Stimulated activated CD4-positive, alpha-beta T cell treated with anti-CD3 and anti-CD28 coated beads, Interleukin-1b, Interleukin-23, amount 100 ng/mL, for 24 hours (primary cell): ENCODE results near the gene CDC20.

Experiments
- DNase-seq, 4 experiments: peaks; one replicate each; pipeline ENCODE4 v3.0.0-alpha.2; 2020; ENCODE audit warnings: low read depth in 4 of 4, low spot score in 1 of 4

Gene CDC20

DNA sequence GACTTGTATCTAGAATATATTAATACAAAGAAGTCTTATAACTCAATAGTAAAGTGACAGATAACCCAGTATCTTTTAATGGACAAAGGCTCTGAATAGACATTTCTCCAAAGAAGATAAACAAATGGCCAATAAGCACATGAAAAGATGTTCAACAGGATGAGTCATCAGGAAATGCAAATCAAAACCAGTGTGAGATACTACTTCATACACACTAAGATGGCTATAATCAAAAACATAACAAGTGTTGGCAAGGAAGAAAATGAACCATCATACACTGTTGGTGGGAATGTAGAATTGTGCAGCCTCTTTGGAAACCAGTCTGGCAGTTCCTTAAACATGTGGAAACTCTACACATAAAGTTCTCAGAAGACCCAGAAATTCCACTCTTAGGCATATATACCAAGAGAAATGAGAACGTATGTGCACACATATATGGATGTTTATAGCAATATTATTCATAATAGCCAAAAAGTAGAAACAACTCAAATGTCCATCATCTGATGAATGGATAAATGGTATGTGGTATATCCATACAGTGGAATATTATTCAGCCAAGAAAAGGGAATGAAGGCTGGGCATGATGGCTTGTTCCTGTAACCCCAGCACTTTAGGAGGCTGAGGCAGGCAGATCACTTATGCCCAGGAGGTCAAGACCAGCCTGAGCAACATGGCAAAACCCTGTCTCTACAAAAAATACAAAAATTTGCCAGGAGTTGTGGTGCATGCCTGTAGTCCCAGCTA, 31.1 kb upstream of the CDC20 start:
- DNase-seq, result no peak

GRCh38 chr1:43329995-43330751, 28.6 kb upstream of the CDC20 start:
- DNase-seq, result peak in 2 of 4 experiments; percentile 44 to 68

GRCh38 chr1:43331688-43332087, 27.1 kb upstream of the CDC20 start:
- no peak for DNase-seq

DNA sequence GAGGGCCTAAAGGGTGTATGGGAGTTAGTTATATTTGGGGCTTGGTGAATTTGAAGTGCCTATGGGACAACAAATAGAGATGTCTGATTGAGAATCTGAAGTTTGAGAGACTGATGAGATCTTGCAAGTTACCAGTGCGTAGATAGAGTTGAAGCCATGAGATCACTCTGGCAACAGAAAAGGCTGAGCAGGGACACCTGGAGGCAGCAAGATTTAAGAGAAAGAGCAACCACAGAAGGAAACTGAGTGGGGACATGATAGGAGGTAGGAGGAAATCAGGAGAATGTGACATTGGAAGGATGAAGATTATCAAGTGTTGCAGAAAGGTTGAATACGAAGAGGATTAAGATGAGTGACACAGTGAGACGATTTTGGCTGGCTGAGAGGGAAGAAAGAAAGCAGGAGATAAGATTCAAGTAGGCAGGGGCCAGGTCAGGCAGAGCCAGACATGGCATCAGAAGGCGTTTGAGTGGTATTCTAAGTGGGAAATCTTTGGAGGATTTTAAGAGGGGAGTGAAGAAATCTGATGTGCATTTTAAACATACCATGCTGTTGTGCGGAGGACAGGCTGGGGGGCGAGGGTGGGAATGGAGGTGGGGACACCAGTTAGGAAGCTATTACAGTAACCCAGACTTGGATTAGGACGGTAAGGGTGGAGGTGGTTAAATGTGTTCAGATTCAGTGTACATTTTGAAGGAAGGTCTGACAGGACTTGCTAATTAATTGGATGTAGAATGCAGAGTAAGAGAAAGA, 24.2 kb upstream of the CDC20 start:
- no peak for DNase-seq

DNA sequence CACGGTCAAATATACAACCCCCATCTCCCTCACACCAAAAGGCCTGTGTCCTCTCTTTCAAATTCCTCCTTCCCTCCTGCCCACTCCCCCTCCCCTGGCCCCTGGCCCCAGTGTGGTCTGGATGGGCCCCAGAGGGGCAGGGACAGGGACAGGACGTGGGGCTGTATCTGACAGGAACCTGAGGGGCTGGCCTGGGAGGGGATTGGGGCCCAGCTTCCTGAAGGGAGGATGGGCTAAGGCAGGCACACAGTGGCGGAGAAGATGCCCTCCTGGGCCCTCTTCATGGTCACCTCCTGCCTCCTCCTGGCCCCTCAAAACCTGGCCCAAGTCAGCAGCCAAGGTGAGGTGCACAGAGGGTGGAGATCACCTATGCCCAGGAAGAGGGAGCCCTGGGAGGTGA, 21.2 kb upstream of the CDC20 start, which contains the start of gene MPL:
TSS of gene MPL (plus strand) at position 231 of the 400 bp plus-strand sequence. CDS start at position 262, 31 bp downstream.
- no peak for DNase-seq

DNA sequence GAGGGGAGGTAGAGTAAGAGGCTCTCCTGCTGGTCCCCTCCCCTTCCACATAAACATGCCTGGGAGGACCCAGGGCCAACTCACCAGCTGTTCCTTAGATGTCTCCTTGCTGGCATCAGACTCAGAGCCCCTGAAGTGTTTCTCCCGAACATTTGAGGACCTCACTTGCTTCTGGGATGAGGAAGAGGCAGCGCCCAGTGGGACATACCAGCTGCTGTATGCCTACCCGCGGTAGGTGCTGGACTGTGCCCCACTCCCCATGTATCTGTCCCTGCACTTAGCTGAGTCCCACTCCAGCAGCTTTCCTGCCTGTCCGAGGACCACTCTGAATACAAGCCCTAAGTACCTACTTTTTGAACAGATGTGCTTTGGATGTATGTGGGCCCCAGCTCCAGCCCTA, 20.8 kb upstream of the CDC20 start:
- no peak for DNase-seq

DNA sequence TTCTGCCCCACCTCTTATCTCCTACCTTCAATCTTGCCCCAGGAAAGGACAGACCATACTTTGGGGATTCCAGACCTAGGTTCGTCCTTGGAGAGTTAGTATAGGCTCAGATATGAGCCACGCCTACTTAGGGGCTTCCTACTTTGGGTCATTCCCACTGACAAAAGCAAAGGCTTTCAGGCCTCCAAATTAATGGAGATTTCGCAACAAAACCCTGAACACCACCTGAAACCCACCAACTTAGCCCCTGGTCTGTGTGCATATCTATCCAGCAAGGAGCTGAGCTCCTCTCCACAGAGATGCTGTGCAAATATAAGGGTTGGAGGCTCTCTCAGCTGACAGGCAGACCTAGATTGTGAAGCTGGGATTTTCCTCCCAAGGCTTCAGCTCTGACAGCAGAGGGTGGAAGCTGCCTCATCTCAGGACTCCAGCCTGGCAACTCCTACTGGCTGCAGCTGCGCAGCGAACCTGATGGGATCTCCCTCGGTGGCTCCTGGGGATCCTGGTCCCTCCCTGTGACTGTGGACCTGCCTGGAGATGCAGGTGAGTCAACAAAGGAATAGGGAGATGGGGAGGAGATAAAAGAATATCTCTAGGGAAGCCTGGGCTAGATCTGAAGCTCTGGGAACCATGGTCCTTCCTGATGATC, 19.1 kb upstream of the CDC20 start:
- no peak for DNase-seq

DNA sequence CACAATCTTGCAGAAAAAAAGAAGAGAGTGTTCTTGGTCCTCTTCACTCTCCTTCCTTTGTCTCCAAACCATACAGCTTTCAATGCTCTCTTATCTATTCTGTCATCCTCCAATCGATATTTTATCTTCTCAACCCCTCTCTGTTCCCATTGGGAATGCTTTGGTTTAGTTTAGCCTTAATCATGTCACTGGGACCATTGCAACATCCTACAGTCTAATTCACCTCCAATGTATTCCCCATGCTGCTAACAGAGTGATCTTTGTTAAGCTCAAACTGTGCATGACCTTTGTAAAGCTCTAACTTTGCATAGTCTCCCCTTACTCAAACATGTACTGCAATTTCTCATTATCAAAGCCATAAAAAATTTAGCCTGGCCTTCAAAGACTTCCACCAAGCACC, 18.2 kb upstream of the CDC20 start:
- no peak for DNase-seq

- DNase-seq, result no peak
Observed at GRCh38 chr1:43344267-43344850, 14.4 kb upstream of the CDC20 start.

- DNase-seq, result no peak
Observed at GRCh38 chr1:43345120-43345519, 13.7 kb upstream of the CDC20 start.

DNA sequence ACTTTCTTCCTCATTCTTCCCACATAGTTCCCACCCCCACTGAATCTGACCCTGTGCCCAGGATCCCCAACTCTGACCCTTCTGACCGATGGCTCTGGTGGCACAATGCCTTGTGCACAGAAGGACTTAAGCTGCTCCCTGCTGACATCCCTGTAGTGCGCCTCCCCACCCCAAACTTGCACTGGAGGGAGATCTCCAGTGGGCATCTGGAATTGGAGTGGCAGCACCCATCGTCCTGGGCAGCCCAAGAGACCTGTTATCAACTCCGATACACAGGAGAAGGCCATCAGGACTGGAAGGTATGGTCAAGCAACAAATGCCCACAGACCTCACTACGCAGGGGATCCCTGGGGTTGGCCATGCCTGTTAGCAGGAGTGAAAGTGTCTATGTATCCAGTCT, 12.1 kb upstream of the CDC20 start:
- no peak for DNase-seq

- no peak for DNase-seq
Observed at GRCh38 chr1:43348343-43348808, 10.4 kb upstream of the CDC20 start.

DNA sequence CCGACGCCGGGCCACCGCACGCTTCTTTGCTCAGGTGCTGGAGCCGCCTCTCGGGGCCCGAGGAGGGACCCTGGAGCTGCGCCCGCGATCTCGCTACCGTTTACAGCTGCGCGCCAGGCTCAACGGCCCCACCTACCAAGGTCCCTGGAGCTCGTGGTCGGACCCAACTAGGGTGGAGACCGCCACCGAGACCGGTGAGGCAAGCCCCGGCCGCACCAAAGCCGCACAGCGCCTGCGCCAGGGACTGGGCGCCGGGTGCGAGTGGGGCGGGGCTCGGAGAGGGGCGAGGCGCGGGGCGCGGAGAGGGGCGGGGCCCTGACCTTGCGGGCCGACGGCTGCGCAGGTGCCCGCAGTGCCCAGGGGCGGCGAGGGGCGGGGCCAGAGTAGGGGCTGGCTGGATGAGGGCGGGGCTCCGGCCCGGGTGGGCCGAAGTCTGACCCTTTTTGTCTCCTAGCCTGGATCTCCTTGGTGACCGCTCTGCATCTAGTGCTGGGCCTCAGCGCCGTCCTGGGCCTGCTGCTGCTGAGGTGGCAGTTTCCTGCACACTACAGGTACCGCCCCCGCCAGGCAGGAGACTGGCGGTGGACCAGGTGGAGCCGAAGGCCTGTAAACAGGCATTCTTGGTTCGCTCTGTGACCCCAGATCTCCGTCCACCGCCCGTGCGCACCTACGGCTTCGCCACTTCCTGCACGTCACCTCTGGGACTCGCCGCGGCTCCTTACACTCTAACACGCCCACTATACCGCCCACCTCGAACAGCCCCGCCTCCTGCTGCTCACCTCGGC, 9.8 kb upstream of the CDC20 start:
- DNase-seq, result peak in 1 of 4 experiments; percentile 36

GRCh38 chr1:43349594-43350306, 9.0 kb upstream of the CDC20 start:
- DNase-seq, result no peak

- DNase-seq, result no peak
Observed at GRCh38 chr1:43350976-43351375, 7.8 kb upstream of the CDC20 start.

DNA sequence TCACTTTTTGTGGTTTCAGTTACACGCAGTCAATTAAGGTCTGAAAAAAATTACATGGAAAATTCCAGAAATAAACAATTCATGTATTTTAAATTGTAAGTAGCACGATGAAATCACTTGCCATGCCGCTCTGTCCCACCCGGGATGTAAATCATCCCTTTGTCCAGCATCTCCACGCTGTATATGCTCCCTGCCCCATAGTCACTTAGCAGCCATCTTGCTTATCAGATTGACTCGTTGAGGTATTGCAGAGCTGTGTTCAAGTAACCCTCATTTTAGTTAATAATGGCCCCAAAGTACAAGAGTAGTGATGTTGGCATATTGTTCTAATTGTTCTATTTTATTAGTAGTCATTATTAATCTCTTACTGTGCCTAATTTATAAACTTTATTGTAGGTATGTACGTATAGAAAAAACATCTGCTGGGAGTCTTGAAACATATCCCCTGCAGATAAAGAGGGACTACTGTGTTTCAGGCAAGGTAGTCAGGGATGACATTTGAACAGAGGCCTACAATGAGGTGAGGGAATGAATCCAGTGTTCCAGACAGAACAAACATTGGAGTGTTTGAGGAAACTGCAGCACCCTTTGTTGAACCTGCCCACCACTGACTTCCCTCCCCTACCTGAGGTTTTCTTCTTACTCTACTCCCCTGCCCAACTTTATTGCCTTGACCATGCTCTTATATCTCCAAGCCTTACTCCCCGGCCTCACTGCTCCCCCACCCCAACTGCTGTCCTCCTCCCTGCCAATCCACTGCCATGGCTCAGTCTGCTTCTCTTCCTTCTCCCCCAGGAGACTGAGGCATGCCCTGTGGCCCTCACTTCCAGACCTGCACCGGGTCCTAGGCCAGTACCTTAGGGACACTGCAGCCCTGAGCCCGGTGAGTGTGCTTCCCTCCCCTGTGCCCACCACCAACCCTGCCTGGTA, 7.1 kb upstream of the CDC20 start:
- no peak for DNase-seq

- no peak for DNase-seq
Observed at GRCh38 chr1:43352351-43352705, 6.5 kb upstream of the CDC20 start.

- no peak for DNase-seq
Observed at GRCh38 chr1:43352881-43353280, 5.9 kb upstream of the CDC20 start.
